T47D (cell line): ENCODE measurements around the gene L3MBTL4.

Source experiments
- DNase-seq, 2 experiments: peaks; one replicate each; pipeline versions ENCODE4 v3.0.0 to v3.0.0-alpha.2; 2011 to 2012; ENCODE audit warnings: low read depth in 1 of 2, low spot score in 1 of 2
- JUND ChIP-seq: IDR thresholded peaks from 2 replicates; pipeline ENCODE4 v1.6.1; 2012; ENCODE audit warnings: low read depth
- in situ Hi-C: cut with HindIII; loops from 2 replicates; pipeline ENCODE4 v1.10.0; 2016; ENCODE audit warnings: low sequenced_read_pairs, low pct_unique_long_range_greater_than_20kb

The L3MBTL4 gene

DNA sequence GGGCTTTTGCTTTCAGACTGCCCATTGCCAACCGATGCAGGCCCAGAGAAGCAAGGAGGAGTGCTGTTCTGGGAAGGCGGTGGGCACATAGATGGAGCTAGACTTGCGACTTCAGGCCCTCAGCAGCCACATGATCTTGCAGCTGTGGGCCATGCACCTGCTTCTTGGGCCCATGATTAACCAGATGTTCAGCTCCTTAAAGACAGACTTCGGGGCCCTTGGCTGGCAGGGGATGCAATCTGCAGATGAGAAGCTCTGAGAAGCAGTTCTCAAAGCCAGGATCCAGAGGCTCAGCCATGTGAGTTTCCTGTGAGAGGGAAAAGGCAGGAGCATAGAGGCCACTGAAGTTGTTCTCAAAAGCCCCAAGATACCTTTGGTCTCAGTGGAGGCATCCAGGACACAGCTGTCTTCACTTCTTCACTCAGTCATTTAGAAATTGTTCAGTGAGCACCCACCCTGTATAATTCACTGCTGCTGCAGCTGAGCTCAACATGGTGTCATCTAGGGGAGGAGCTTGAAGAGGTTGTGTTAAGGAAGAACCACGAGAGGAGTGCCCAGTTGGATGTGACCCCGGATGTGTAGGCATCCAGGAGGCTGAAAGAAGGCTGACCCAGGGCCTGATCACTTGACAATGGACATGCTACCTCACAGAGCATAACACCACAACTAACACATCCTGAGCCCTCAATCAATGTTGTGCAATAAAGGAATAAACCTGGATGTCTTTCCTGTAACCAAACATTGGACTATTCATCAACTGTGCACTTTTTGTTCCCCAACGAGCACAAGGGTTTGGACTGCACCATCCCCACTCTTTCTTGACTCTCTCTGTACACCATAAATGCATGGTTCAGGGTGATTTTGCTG is 474.7 kb downstream of the L3MBTL4 start:
- no peak for TF ChIP-seq JUND
- no peak for DNase-seq
- in situ Hi-C loops: no loop called here

GRCh38 chr18:5937795-5938194 is 476.9 kb downstream of the L3MBTL4 start:
- no peak for DNase-seq
- no peak for TF ChIP-seq JUND

GRCh38 chr18:5937121-5937520 is 477.6 kb downstream of the L3MBTL4 start:
- TF ChIP-seq JUND: no peak
- no peak for DNase-seq
- in situ Hi-C loops: no loop called here

More at GRCh38 chr18:5937795-5938194, 476.9 kb downstream of the L3MBTL4 start:
- in situ Hi-C loops: no loop called here

GRCh38 chr18:5930789-5931188 is 483.9 kb downstream of the L3MBTL4 start:
- no peak for DNase-seq
- no peak for TF ChIP-seq JUND
- in situ Hi-C loops: no loop called here

GRCh38 chr18:5918205-5918858 is 496.4 kb downstream of the L3MBTL4 start:
- no peak for DNase-seq
- TF ChIP-seq JUND: no peak
- in situ Hi-C loops: no loop called here

DNA sequence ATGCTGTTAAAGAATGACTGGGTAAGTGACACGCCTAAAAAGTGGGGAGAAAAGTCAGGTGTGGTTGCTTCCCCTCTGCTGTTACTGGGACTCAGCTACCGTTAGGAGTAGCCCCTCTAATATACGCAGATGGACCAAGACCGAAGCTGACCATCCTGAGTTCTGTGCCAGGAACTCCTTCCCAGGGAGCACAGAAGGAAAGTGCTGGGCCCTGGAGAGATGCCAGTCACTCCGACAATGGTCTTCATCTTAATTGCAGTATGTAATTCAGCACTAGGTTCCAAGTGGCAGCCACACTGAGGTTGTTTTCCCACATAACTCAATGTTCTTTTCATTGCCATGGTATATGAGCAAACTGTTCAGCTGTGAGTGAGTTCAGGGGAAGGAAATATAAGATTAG is 499.8 kb downstream of the L3MBTL4 start:
- in situ Hi-C loops: no loop called here
- DNase-seq: no peak
- TF ChIP-seq JUND: no peak

DNA sequence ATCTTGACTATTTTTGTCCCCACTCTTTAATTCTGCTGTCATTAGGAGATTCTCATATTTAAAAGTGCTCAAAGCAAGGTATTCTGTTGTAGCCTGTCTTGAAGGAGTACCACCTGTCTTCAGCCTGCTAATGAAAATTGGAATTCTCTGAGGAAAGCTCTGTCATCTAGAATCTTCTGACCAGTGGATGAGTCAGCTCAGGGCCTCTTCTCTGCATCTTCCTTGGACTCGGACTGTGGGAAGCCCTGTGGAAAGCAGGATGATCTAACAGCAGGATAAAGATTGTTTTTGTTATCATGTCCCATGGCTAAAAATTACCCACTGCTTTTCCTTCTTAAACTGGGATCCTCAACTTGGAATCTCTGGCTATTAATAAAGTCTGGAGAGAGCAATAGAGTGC is 500.7 kb downstream of the L3MBTL4 start:
- in situ Hi-C loops: no loop called here

GRCh38 chr18:5912566-5912965 is 502.1 kb downstream of the L3MBTL4 start:
- DNase-seq: no peak
- in situ Hi-C loops: no loop called here
- TF ChIP-seq JUND: no peak

More for the DNA sequence above, 500.7 kb downstream of the L3MBTL4 start:
- TF ChIP-seq JUND: no peak
- no peak for DNase-seq

GRCh38 chr18:5909125-5909524 is 505.6 kb downstream of the L3MBTL4 start:
- no peak for TF ChIP-seq JUND
- in situ Hi-C loops: no loop called here
- DNase-seq: no peak
